ENCODE measurements around the gene UQCC5. TPM values are rescaled to one million over a fixed set of nuclear protein-coding genes. Genes with fewer than 3 reads are reported as not detected.

UQCC5 gene
- total RNA-seq, 2 donors from 2014 or later = 0.78 to 7.3 TPM

GRCh38 chr3:52554026-52554755 is 17.8 kb downstream of the UQCC5 start:
- intact Hi-C loops (cut with DNase I) = no loop called here
- Histone ChIP-seq H3K9me3 (no peaks in the 10 kb centered on the region), H3K36me3 (replicated peaks in 1 of 2; ENCODE audit: insufficient read depth in 1 of 2, low read depth in 2 of 2) (peaks cover 4 to 5% of the 10 kb centered on the region in 2 donors), H3K4me1 (peaks cover 36% of the 10 kb centered on the region), H3K4me3 (no peak overlapping the region), H3K27me3 (no peaks in the 10 kb centered on the region), H3K27ac (peak overlapping the region in 2 of 4 donors; percentile 8 to 54)
- peak; percentile 61 to 81 (median 72) for DNase-seq
- TF ChIP-seq POLR2A (IDR thresholded peaks at IDR 0.05) (no peak), CTCF (IDR thresholded peaks at IDR 0.05) (peak in 3 of 7 experiments; percentile 23 to 42 (median 30))
- peak; percentile 89 for ATAC-seq
- 38 to 50% methylated on average over 5 of the region's 5 CpGs for WGBS, 2 donors

GRCh38 chr3:52555056-52555455 is 18.7 kb downstream of the UQCC5 start:
- DNase-seq (no peak), ATAC-seq (no peak)
- H3K4me3 ChIP-seq = no peak overlapping the region
- peaks cover 36% of the 10 kb centered on the region for H3K4me1 ChIP-seq
- H3K27ac ChIP-seq = peak overlapping the region in 2 of 4 donors; percentile 4 to 14
- intact Hi-C loops (cut with DNase I) = no loop called here
- peaks cover 2 to 4% of the 10 kb centered on the region in 2 donors for H3K36me3 ChIP-seq (replicated peaks in 1 of 2; ENCODE audit: insufficient read depth in 1 of 2, low read depth in 2 of 2)
- no peaks in the 10 kb centered on the region for H3K27me3 ChIP-seq
- H3K9me3 ChIP-seq = no peaks in the 10 kb centered on the region
- WGBS, 2 donors = 77 to 88% methylated on average over 1 of the region's 1 CpG
- no peak for TF ChIP-seq POLR2A (IDR thresholded peaks at IDR 0.05)
- TF ChIP-seq CTCF (IDR thresholded peaks at IDR 0.05) = no peak

- intact Hi-C loops (cut with DNase I) = no loop called here
- Histone ChIP-seq H3K4me1 (peaks cover 36% of the 10 kb centered on the region), H3K9me3 (no peaks in the 10 kb centered on the region), H3K36me3 (replicated peaks in 1 of 2; ENCODE audit: insufficient read depth in 1 of 2, low read depth in 2 of 2) (peaks cover 4 to 6% of the 10 kb centered on the region in 2 donors), H3K27ac (peak overlapping the region in 1 of 4 donors; percentile 14), H3K4me3 (no peak overlapping the region), H3K27me3 (no peaks in the 10 kb centered on the region)
- no peak for DNase-seq
- no peak for TF ChIP-seq CTCF (IDR thresholded peaks at IDR 0.05)
- no peak for TF ChIP-seq POLR2A (IDR thresholded peaks at IDR 0.05)
- 63 to 66% methylated on average over 9 of the region's 9 CpGs for whole genome bisulfite sequencing, 2 donors
- ATAC-seq = no peak
Observed at GRCh38 chr3:52557011-52557960, 20.9 kb downstream of the UQCC5 start.

- DNase-seq (no peak), ATAC-seq (no peak)
- H3K4me3 ChIP-seq = no peak overlapping the region
- H3K9me3 ChIP-seq = no peaks in the 10 kb centered on the region
- H3K36me3 ChIP-seq (replicated peaks in 1 of 2; ENCODE audit: insufficient read depth in 1 of 2, low read depth in 2 of 2) = peaks cover 4 to 15% of the 10 kb centered on the region in 2 donors
- H3K27ac ChIP-seq = no peak overlapping the region
- intact Hi-C loops (cut with DNase I) = no loop called here
- WGBS, 2 donors = 97 to 98% methylated on average over 5 of the region's 5 CpGs
- H3K4me1 ChIP-seq = peaks cover 36% of the 10 kb centered on the region
- TF ChIP-seq POLR2A (IDR thresholded peaks at IDR 0.05) (no peak), CTCF (IDR thresholded peaks at IDR 0.05) (no peak)
- no peaks in the 10 kb centered on the region for H3K27me3 ChIP-seq
Observed at GRCh38 chr3:52558436-52558835, 22.0 kb downstream of the UQCC5 start.

Data from body of pancreas (tissue), 4 donors.